HepG2 (cell line): ENCODE data around the gene DOCK2.

Source experiments
- CTCF ChIP-seq: sonication (generic); formaldehyde crosslinking; IDR thresholded peaks from 2 replicates; pipeline ENCODE4 v1.5.0; 2020; ENCODE audit warnings: mild to moderate bottlenecking, missing genetic modification reagents, moderate library complexity
- TAF1 ChIP-seq: sonication (generic); formaldehyde crosslinking; IDR thresholded peaks from 2 replicates; pipeline ENCODE4 v1.4.0; 2020; ENCODE audit warnings: missing genetic modification reagents
- ZC3H4 ChIP-seq: sonication (generic); formaldehyde crosslinking; IDR thresholded peaks from 2 replicates; pipeline ENCODE4 v1.4.0; 2020; ENCODE audit warnings: missing genetic modification reagents, borderline replicate concordance
- TF ChIP-seq, protein P1 (sequence below): sonication (generic); formaldehyde crosslinking; IDR thresholded peaks from 2 replicates; pipeline ENCODE4 v1.4.0; 2020; ENCODE audit warnings: missing genetic modification reagents

DNA sequence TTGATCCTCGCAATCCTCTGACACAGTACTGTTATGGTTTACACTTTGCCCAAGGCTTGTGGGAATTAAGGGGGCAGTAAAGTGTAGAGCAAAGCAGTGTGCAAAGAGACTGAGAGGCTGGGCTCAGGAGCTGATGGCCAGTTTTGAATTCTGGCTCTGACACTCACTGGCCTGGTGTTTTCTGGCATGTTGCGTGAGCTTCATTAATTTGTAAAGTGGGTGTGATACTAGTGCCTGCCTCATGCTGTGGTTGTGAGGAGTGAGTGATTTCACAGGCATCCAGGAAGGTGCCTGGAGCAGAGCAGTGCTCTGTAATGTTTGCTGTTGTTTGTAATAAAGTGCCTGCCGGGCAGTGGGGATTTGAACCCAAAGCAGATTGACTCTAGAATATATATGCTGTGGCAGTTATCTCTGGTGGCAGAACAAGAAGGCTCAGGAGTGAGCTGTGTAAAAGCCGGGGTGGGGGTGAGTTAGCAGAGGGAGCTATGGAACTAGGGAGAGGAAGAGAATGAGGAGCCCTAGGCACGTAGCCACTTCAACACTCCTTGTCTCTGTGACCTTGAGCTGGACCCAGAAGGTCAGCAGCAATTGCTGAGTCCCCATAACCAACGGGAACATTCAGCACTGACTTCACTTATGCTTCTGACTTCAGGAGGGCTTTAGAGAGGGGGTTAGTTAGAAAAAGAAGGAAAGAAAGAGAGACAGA lies 108.5 kb downstream of the DOCK2 start:
- no peak for TF ChIP-seq TAF1 (CRISPR knock-in tag)
- TF ChIP-seq CTCF (CRISPR knock-in tag), result no peak
- TF ChIP-seq, protein P1, sequence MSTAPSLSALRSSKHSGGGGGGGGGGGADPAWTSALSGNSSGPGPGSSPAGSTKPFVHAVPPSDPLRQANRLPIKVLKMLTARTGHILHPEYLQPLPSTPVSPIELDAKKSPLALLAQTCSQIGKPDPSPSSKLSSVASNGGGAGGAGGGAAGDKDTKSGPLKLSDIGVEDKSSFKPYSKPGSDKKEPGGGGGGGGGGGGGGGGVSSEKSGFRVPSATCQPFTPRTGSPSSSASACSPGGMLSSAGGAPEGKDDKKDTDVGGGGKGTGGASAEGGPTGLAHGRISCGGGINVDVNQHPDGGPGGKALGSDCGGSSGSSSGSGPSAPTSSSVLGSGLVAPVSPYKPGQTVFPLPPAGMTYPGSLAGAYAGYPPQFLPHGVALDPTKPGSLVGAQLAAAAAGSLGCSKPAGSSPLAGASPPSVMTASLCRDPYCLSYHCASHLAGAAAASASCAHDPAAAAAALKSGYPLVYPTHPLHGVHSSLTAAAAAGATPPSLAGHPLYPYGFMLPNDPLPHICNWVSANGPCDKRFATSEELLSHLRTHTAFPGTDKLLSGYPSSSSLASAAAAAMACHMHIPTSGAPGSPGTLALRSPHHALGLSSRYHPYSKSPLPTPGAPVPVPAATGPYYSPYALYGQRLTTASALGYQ (CRISPR knock-in tag), result no peak
- TF ChIP-seq ZC3H4 (CRISPR knock-in tag), result no peak
